NCI-H1092 treated with DMSO at 0.1 percent for 48 hours (cell line): ENCODE results near the gene TBXAS1.
"Not testable (repeated sequence)": the region's sequence is repeated elsewhere in the genome, so short reads cannot be mapped to it uniquely, and the experiment has no call there.

Experiments
- DNase-seq: peaks from one replicate; lab custom pipeline; 2025; lab: John Stamatoyannopoulos, UW

Gene TBXAS1

GRCh38 chr7:139914306-139915267, 85.5 kb downstream of the TBXAS1 start:
- DNase-seq: no peak

GRCh38 chr7:139915268-139915863, 86.3 kb downstream of the TBXAS1 start:
- DNase-seq: no peak

- no peak for DNase-seq
Observed at GRCh38 chr7:139915864-139916716, 87.0 kb downstream of the TBXAS1 start.

- DNase-seq: no peak
Observed at GRCh38 chr7:139916717-139917395, 87.8 kb downstream of the TBXAS1 start.

- DNase-seq: no peak
Observed at GRCh38 chr7:139917851-139918250, 88.8 kb downstream of the TBXAS1 start.

GRCh38 chr7:139918480-139918879, 89.4 kb downstream of the TBXAS1 start:
- no peak for DNase-seq

GRCh38 chr7:139923090-139923489, 94.0 kb downstream of the TBXAS1 start:
- DNase-seq: no peak

GRCh38 chr7:139924461-139924860, 95.4 kb downstream of the TBXAS1 start:
- no peak for DNase-seq

GRCh38 chr7:139929221-139929620, 100.2 kb downstream of the TBXAS1 start:
- DNase-seq: not testable (repeated sequence)

- no peak for DNase-seq
Observed at GRCh38 chr7:139930286-139930965, 101.4 kb downstream of the TBXAS1 start.

- no peak for DNase-seq
Observed at GRCh38 chr7:139931190-139931934, 102.3 kb downstream of the TBXAS1 start.

- DNase-seq: no peak
Observed at GRCh38 chr7:139932531-139932930, 103.5 kb downstream of the TBXAS1 start.

- DNase-seq: no peak
Observed at GRCh38 chr7:139936760-139937310, 107.8 kb downstream of the TBXAS1 start.

- DNase-seq: no peak
Observed at GRCh38 chr7:139937715-139938114, 108.7 kb downstream of the TBXAS1 start.

- no peak for DNase-seq
Observed at GRCh38 chr7:139940866-139941265, 111.8 kb downstream of the TBXAS1 start.

- no peak for DNase-seq
Observed at GRCh38 chr7:139941421-139941820, 112.4 kb downstream of the TBXAS1 start.

- DNase-seq: no peak
Observed at GRCh38 chr7:139941866-139942265, 112.8 kb downstream of the TBXAS1 start.

GRCh38 chr7:139942636-139943035, 113.6 kb downstream of the TBXAS1 start:
- DNase-seq: no peak

GRCh38 chr7:139943401-139943800, 114.3 kb downstream of the TBXAS1 start:
- DNase-seq: peak; percentile 44

- no peak for DNase-seq
Observed at GRCh38 chr7:139944248-139944647, 115.2 kb downstream of the TBXAS1 start.
